OCI-M2 (cell line): Measurements from ENCODE around the gene CXCL13.
A peak's percentile ranks its signal among the peaks of the same experiment; 100 is the strongest.
"Not testable (repeated sequence)": the region's sequence is repeated elsewhere in the genome, so short reads cannot be mapped to it uniquely, and the experiment has no call there.

Source experiments
- DNase-seq: peaks from one replicate; lab custom pipeline; 2025; ENCODE audit not compliant: unreplicated experiment; lab: John Stamatoyannopoulos, UW

The CXCL13 gene

GRCh38 chr4:77600521-77601451 is 4.8 kb upstream of the CXCL13 start:
- no peak for DNase-seq

DNA sequence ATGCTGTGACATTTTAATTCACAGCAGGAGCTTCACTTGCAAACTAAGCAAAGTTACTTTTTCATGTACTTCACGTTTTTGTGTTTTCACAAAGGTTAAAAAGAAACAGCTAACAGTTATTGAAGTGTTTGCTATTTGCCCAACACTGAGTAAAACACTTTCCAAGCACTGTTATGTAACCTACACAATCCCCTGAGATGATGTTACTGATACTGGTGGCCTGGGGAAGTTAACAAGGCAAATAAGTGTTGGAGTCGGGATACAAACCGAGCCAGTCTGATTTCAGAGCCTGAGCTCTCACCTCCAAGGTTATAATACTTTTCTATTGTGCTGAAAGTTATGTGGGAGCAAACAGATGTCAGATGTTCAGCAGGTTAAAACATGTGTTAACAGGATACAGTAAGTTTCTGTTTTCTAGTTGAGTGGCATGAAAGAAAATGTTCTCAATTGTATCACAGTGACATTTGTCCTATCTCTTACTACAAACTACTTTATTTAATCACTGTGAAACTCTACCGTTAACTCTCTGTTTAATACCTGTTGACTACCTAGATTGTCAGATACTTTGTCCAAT is 3.9 kb upstream of the CXCL13 start:
- no peak for DNase-seq

- no peak for DNase-seq
Observed at GRCh38 chr4:77613267-77613666, 7.6 kb downstream of the CXCL13 start.

DNA sequence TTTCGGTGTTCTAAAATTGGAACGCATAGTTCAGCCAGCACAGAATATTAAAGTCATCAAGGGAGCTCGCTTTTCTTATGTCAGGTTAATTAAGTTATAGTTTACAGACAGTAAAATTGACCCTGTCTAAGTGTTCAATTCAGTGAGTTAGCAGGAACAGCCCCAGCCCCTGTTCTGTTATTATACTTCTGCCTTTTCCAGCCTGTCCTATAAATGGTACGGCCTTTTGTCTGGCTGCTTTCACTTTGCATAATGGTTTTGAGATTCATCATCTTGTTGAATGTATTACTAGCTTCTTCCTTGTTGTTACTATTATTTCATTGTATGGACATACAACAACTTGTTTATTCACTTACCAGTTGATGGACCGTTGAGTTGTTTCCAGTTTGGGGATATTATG is 9.5 kb downstream of the CXCL13 start:
- no peak for DNase-seq

- DNase-seq = no peak
Observed at GRCh38 chr4:77617203-77617602, 11.6 kb downstream of the CXCL13 start.

GRCh38 chr4:77618383-77619241 is 13.0 kb downstream of the CXCL13 start:
- peak; percentile 29 for DNase-seq

- DNase-seq = no peak
Observed at GRCh38 chr4:77619408-77619807, 13.8 kb downstream of the CXCL13 start.

DNA sequence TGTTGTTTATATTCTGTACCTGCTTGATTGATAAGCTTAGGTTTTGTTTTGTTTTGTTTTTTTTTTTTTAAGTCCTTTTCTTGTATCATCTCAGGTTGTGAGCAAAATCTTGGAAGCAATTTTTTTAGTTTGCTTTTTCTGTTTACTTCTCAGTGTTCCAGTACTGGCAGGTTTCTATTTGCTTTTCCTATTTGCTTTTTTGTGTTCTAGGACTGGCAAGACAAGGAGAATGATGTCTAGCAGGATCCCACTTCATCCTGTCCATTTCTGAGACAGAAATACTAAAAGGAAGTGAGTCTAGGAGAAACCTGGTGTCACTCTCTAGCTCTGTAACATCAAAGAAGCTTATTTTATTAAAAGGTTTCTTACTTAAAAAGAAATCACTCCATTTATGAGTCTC is 15.6 kb downstream of the CXCL13 start:
- no peak for DNase-seq

DNA sequence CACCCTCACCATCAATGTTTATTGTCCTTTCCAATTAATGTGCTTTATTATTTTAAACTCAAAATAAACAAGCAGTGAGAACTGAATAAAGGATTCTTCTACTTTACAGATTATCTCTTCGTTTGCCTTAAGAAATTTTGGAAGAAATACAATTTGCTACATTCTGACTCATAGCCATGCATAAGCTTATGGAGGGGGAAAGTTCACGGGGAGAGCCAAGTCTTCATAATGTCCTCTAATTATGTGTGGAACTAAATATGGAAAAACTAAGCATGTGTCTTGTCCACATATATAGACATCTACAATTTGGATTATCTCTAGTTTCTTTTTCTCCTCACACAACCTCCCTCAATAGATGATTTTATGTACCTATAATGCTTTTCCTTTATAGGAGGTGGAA is 17.5 kb downstream of the CXCL13 start:
- no peak for DNase-seq

DNA sequence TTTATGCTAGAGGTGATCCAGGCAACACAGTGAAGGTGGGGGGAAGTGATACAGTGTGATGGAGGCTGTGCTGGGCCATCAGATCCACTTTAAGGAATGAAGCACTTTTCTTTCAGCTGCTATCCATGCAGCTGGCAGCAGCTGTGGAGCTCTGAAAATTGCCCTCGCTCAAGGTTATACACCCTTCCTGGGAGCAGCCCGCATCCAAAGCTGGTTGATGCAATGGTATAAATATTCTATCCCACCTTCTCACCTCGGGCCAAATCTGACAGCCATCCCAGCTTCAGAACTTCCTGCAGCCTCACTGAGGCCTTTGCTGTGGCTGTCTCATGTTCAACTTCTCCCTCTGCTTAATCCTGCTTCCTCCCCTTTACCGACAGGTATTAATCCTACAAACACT is 18.6 kb downstream of the CXCL13 start:
- DNase-seq = no peak

- no peak for DNase-seq
Observed at GRCh38 chr4:77625485-77625884, 19.9 kb downstream of the CXCL13 start.

DNA sequence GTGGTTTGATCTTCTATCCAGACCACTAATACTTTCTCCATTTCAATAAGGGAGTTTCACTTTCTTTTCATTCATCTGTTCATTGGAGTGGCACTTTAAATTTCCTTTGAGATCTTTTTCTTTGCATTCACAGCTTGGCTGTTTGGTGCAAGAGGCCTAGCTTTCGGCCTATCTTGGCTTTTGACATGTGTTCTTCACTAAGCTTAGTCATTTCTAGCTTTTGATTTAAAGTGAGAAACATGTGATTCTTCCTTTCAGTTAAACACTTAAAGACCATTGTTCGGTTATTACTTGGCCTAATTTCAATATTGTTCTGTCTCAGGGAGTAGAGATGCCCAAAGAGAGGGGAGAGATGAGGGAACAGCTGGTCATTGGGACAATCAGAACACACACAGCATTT is 24.3 kb downstream of the CXCL13 start:
- no peak for DNase-seq

DNA sequence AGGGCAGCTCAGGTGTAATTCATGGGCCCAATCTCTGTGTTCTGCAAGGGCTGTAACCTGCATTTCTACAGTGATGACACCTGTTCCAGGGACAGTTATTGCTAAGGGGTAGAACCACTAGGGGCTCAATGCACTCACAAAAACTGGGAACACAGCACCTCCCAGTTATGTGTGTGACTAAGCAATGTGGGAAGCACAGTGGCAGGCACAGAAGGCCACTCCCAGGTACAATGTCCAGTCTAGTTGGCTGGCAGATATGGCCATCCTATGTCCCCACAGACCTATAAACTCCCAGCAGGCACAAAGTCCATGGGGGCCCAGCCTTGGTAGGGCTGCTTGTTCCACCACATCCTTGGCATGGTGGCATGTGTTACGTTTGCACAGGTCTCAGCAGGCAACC is 25.7 kb downstream of the CXCL13 start:
- DNase-seq = no peak

- DNase-seq = no peak
Observed at GRCh38 chr4:77634132-77634785, 28.6 kb downstream of the CXCL13 start.

DNA sequence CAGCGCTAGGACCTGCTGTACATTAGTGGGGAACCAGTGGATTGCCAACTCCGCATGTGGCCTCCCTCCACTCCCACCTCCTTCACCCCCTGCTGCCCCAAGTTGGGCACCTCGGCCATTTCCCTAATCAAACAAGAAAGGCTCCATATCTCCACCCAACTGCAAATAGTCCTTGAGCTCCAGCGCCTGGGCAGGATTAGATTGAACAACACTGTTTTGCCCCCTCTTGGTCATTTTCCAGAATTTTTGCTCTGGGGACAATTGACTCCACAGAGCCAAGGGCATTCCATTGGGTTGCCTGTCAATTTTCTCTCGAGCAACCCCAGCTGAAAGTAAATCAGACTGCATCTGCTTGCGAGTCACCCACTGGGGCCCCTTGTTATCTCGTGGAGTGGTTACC is 29.6 kb downstream of the CXCL13 start:
- DNase-seq = no peak

DNA sequence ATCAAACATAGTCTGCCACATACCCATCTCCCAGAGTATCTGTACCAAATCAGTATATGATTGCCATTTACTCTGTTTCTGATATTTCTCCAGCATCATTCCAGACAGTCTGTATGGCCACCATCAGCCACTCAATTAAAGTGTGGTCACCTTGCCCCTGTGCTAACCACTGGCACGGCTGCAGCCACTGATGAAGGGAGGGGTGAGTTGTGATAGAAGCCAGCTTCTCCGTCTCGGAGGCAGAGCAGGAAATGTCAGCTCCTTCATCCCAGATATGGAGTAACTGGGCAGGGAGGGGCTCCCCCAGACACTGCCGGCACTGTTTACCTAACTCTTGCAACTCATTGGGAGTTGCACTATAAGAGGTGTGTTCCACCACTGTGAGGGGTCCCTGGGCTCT is 30.3 kb downstream of the CXCL13 start:
- no peak for DNase-seq

GRCh38 chr4:77636902-77637301 is 31.3 kb downstream of the CXCL13 start:
- DNase-seq = no peak

GRCh38 chr4:77644069-77644468 is 38.4 kb downstream of the CXCL13 start:
- not testable (repeated sequence) for DNase-seq

DNA sequence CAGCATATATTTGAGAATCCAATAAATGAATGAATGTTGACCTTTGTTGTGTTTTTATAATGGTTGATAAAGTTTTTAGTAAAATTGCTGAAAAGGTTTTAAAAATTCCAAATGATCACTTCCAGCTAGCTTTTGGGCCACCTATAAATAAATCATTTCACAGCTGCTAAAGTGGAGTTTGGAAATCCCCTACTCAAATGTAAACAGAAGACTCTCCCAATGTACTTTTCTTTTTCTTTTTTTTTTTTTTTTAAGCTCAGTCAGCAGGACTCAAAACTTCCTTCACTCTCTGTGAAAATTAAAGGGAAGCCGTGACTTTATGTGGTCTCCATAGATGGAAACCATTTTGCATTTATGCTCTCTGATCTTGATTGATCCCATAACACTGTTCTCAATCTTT is 45.2 kb downstream of the CXCL13 start:
- DNase-seq = no peak

- no peak for DNase-seq
Observed at GRCh38 chr4:77651820-77652219, 46.2 kb downstream of the CXCL13 start.

DNA sequence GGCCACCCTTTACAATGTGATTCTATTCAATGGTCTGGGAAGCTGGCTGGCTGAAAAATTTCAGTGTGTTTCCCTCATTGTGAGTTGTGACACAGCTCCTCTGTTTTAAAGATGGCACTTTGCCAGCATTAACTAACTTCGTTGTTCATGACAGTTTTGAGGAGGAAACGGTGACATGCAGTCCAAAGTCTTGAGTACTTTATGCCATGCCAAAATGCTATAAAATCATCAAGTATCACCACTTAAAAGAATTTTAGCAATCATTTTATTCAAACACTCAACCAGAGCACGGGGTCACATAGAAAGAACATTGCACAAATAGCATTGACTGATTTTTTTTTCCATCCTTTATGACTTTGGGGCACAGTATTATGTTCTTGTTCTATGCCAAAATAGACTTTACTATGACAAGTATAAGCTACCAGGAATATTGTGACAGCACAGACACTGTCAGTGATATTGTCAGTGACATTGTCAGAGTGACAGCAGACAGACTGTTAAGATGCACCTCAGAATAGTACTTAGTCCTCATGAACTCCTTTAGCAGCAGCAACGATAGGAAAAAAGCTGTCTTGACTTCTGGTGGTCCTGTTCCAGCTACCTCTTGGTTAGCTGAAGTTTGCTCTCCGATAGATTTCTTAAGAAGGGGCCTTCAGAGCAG is 46.7 kb downstream of the CXCL13 start:
- DNase-seq = no peak
